Bronchial epithelial cell (primary cell): ENCODE results near the gene MYPN. TPM values are rescaled to one million over a fixed set of nuclear protein-coding genes. Genes with fewer than 3 reads are reported as not detected.

Source experiments
- DNase-seq: peaks from one replicate; pipeline ENCODE4 v3.0.0-alpha.2; 2010; ENCODE audit warnings: low read depth
- FAIRE-seq: peaks from 2 replicates; lab custom pipeline; 2011; peaks lifted over from hg19 to GRCh38; lab: Jason Lieb, UNC
- H3K27me3 ChIP-seq: 2 replicates; pipeline ENCODE4 v1.5.1; 2011; ENCODE audit warnings: low read length; ENCODE audit not compliant: control insufficient read depth, insufficient read depth
- H3K36me3 ChIP-seq: 2 replicates; pipeline ENCODE4 v1.5.1; 2011; ENCODE audit warnings: low read length; ENCODE audit not compliant: control insufficient read depth, insufficient read depth
- H3K4me3 ChIP-seq: 2 replicates; pipeline ENCODE4 v1.5.1; 2011; ENCODE audit warnings: mild to moderate bottlenecking, low read depth, low read length, control low read depth
- total RNA-seq: library from RNA; depleted of rRNA; stranded (reverse); fragments of >200 nt; gene quantifications from 2 replicates; pipeline ENCODE4 v1.2.1, GENCODE V29; 2014
- TF ChIP-seq, protein P1 (sequence below): IDR thresholded peaks from 2 replicates; pipeline ENCODE4 v1.5.1; 2011; ENCODE audit warnings: mild to moderate bottlenecking, moderate library complexity, low read length, control low read depth, inconsistent platforms; ENCODE audit not compliant: insufficient read depth, severe bottlenecking

MYPN gene, protein sequence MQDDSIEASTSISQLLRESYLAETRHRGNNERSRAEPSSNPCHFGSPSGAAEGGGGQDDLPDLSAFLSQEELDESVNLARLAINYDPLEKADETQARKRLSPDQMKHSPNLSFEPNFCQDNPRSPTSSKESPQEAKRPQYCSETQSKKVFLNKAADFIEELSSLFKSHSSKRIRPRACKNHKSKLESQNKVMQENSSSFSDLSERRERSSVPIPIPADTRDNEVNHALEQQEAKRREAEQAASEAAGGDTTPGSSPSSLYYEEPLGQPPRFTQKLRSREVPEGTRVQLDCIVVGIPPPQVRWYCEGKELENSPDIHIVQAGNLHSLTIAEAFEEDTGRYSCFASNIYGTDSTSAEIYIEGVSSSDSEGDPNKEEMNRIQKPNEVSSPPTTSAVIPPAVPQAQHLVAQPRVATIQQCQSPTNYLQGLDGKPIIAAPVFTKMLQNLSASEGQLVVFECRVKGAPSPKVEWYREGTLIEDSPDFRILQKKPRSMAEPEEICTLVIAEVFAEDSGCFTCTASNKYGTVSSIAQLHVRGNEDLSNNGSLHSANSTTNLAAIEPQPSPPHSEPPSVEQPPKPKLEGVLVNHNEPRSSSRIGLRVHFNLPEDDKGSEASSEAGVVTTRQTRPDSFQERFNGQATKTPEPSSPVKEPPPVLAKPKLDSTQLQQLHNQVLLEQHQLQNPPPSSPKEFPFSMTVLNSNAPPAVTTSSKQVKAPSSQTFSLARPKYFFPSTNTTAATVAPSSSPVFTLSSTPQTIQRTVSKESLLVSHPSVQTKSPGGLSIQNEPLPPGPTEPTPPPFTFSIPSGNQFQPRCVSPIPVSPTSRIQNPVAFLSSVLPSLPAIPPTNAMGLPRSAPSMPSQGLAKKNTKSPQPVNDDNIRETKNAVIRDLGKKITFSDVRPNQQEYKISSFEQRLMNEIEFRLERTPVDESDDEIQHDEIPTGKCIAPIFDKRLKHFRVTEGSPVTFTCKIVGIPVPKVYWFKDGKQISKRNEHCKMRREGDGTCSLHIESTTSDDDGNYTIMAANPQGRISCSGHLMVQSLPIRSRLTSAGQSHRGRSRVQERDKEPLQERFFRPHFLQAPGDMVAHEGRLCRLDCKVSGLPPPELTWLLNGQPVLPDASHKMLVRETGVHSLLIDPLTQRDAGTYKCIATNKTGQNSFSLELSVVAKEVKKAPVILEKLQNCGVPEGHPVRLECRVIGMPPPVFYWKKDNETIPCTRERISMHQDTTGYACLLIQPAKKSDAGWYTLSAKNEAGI (N-terminal part only)
- total RNA-seq, result not detected in 2 replicates

DNA sequence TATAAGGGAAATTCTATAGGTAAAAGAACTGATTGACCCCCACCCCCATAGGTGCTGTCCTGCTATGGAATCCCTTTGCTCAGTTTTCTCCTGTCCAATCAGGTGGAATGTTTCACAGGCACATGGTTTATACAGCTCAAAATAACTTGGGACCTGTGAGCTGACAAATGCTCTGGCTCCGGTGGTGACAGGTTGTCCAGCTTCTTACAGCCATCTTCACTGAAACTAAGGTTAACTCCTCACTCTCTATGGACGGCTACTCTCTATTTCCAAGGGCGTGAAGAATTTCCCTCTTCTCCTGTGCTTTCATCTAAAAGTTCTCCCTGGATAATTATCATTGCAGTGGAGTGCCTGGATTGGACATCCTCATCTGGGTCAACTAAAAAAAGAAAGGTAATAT, at the start of gene MYPN:
MYPN (plus strand) TSS at position 158 of the 400 bp plus-strand sequence. CDS start 11,951 bp downstream, outside the sequence.
- TF ChIP-seq, protein P1, sequence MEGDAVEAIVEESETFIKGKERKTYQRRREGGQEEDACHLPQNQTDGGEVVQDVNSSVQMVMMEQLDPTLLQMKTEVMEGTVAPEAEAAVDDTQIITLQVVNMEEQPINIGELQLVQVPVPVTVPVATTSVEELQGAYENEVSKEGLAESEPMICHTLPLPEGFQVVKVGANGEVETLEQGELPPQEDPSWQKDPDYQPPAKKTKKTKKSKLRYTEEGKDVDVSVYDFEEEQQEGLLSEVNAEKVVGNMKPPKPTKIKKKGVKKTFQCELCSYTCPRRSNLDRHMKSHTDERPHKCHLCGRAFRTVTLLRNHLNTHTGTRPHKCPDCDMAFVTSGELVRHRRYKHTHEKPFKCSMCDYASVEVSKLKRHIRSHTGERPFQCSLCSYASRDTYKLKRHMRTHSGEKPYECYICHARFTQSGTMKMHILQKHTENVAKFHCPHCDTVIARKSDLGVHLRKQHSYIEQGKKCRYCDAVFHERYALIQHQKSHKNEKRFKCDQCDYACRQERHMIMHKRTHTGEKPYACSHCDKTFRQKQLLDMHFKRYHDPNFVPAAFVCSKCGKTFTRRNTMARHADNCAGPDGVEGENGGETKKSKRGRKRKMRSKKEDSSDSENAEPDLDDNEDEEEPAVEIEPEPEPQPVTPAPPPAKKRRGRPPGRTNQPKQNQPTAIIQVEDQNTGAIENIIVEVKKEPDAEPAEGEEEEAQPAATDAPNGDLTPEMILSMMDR, result no peak
- H3K27me3 ChIP-seq, result no peaks in the 10 kb centered on the region
- H3K36me3 ChIP-seq, result no peaks in the 10 kb centered on the region
- DNase-seq (no peak), FAIRE-seq (no peak)
- H3K4me3 ChIP-seq, result no peak within 1 kb of the TSS

DNA sequence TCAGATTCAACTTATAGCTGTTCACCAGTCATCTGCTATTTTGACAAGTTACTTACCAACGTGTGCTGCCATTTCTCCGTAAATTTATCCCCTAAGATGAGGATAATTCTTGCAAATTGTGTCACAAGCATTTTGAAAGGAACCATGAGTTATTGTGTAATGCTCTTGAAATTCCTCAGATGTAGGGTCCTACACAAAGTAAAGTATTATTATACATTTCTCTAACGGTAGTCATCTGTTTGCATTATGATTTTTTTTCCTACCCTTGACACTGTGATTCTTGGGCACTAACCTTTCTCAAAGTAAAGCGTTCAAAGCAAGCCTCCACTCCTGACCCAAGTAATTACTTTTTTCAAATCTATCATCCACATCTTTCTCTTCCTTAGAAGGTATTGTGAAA, 42.3 kb upstream of the MYPN start:
- Histone ChIP-seq H3K27me3 (no peaks in the 10 kb centered on the region), H3K36me3 (no peaks in the 10 kb centered on the region), H3K4me3 (no peak overlapping the region)
- DNase-seq, result no peak
- TF ChIP-seq, protein P1, result no peak
- no peak for FAIRE-seq

DNA sequence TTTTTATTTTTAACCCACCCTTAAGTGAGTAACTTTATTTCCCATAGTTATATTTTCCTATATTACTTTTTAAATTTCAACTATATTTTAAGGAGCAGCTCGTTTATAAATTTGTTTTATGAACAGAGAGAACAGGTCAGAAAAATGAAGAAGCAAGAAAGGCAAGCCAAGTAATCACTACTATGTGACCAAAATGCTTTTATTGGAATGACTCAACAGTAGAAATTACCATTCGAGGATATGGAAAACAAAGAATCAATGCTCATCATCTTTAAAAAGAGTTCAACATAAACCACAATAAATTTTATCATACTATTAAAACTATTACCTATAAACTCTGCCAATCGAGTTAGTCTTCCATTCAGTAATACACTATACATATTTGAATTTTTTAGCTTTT, 41.8 kb upstream of the MYPN start:
- H3K4me3 ChIP-seq, result no peak overlapping the region
- TF ChIP-seq, protein P1, result no peak
- no peak for DNase-seq
- H3K27me3 ChIP-seq, result no peaks in the 10 kb centered on the region
- no peaks in the 10 kb centered on the region for H3K36me3 ChIP-seq
- FAIRE-seq, result no peak

DNA sequence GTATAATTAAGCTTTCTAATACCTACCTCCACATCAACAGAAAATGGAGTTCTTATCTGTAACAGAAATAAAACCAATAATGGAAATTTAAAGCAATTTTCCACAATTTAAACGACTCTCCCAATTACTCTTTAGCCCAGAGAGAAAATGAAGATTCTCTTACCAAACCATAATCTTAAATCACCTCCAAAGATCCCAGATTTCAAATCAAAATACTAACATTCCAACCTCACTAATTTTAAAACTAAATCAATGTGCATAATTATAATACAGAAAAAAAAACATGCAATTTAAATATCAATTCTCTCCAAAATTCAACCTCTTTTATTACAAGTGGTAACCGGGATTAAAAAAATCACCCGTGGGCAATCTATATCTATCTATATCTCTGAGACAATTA, 35.7 kb upstream of the MYPN start:
- H3K36me3 ChIP-seq, result no peaks in the 10 kb centered on the region
- H3K4me3 ChIP-seq, result peak overlapping the region; percentile 68
- DNase-seq (no peak), FAIRE-seq (no peak)
- TF ChIP-seq, protein P1, result no peak
- no peaks in the 10 kb centered on the region for H3K27me3 ChIP-seq

DNA sequence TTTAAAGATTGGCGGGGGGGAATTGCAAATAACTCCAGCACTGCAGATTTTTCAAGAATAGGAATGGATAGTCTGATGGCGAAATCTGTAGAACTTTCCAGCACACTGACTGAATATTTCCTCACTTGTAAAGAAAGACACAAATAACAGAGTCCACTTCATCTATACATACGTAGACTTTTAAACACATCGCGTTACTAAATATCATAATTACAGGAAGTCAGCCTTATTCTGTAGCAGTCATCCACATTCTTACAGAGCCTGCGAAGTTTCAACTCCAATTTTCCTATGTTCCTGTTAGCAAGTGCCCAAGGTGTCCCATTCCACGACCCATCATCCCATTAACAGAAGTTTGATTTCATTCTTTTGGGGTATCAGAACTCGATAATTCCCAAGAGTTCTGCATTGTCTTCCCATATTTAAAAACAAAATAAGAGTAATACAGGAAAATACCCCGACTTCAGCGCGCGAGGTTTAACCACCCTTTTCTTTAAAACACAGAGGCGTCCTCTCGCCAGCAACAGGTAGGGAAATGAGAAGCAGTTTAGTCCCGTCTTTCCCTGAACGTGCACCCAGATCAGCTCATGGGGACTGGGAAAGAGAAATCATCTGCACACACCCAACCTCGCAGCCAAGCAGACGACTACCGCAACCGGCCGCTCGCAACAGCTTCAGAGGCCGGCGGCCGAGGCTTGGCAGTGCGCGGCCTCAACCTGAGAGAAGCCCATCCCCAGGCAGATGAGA, 35.1 kb upstream of the MYPN start:
- DNase-seq (peak; percentile 36), FAIRE-seq (no peak)
- TF ChIP-seq, protein P1, result no peak
- Histone ChIP-seq H3K4me3 (peak overlapping the region; percentile 68), H3K36me3 (no peaks in the 10 kb centered on the region), H3K27me3 (no peaks in the 10 kb centered on the region)
